SU-DHL-6 (cell line): ENCODE data around the gene SLC24A3.

Source experiments
- CTCF ChIP-seq: fragments of 200-600 bp; sonication (generic); IDR thresholded peaks from one replicate; pipeline ENCODE4 v1.5.1; 2017; ENCODE audit warnings: antibody characterized with exemption, mild to moderate bottlenecking, low read length, moderate library complexity; ENCODE audit not compliant: insufficient read depth, poor library complexity, severe bottlenecking
- EZH2phosphoT487 ChIP-seq: fragments of 200-600 bp; sonication (generic), shearing (Covaris generic); conservative IDR thresholded peaks from 2 replicates; pipeline ENCODE4 v1.6.1; 2018; ENCODE audit warnings: mild to moderate bottlenecking, antibody characterized with exemption, low read length, moderate library complexity, mixed read lengths

- no peak for TF ChIP-seq CTCF
- TF ChIP-seq EZH2phosphoT487, result no peak
Observed at GRCh38 chr20:19254956-19255355, 42.5 kb downstream of the SLC24A3 start.
